ENCODE measurements around the gene GPATCH1. TPM values are rescaled to one million over a fixed set of nuclear protein-coding genes. Genes with fewer than 3 reads are reported as not detected.
"Not testable (repeated sequence)": the region's sequence is repeated elsewhere in the genome, so short reads cannot be mapped to it uniquely, and the experiment has no call there.

The GPATCH1 gene
- total RNA-seq, 1 donor from 2014 or later, result 6.7 TPM

GRCh38 chr19:33146209-33146608 lies 65.2 kb downstream of the GPATCH1 start:
- no peak for TF ChIP-seq CTCF (IDR thresholded peaks at IDR 0.05; ENCODE audit: insufficient read depth, low read length, poor library complexity, severe bottlenecking)
- H3K36me3 ChIP-seq (ENCODE audit: control insufficient read depth, insufficient read depth, low read length), result no peaks in the 10 kb centered on the region
- DNase-seq (ENCODE audit: low read depth), result no peak
- H3K27me3 ChIP-seq (ENCODE audit: control insufficient read depth, insufficient read depth, low read length), result no peaks in the 10 kb centered on the region
- H3K4me3 ChIP-seq (ENCODE audit: low read depth, low read length), result no peak overlapping the region

- Histone ChIP-seq H3K4me3 (ENCODE audit: low read depth, low read length) (no peak overlapping the region), H3K36me3 (ENCODE audit: control insufficient read depth, insufficient read depth, low read length) (no peaks in the 10 kb centered on the region), H3K27me3 (ENCODE audit: control insufficient read depth, insufficient read depth, low read length) (no peaks in the 10 kb centered on the region)
- DNase-seq (ENCODE audit: low read depth), result no peak
- no peak for TF ChIP-seq CTCF (IDR thresholded peaks at IDR 0.05; ENCODE audit: insufficient read depth, low read length, poor library complexity, severe bottlenecking)
These were observed 66.6 kb downstream of the GPATCH1 start for GRCh38 chr19:33147538-33147937.

- TF ChIP-seq CTCF (IDR thresholded peaks at IDR 0.05; ENCODE audit: insufficient read depth, low read length, poor library complexity, severe bottlenecking), result no peak
- H3K4me3 ChIP-seq (ENCODE audit: low read depth, low read length), result no peak overlapping the region
- DNase-seq (ENCODE audit: low read depth), result no peak
- no peaks in the 10 kb centered on the region for H3K36me3 ChIP-seq (ENCODE audit: control insufficient read depth, insufficient read depth, low read length)
- H3K27me3 ChIP-seq (ENCODE audit: control insufficient read depth, insufficient read depth, low read length), result no peaks in the 10 kb centered on the region
These were observed 70.0 kb downstream of the GPATCH1 start for GRCh38 chr19:33150852-33151518.

GRCh38 chr19:33152176-33152575 lies 71.2 kb downstream of the GPATCH1 start:
- Histone ChIP-seq H3K36me3 (ENCODE audit: control insufficient read depth, insufficient read depth, low read length) (no peaks in the 10 kb centered on the region), H3K4me3 (ENCODE audit: low read depth, low read length) (no peak overlapping the region), H3K27me3 (ENCODE audit: control insufficient read depth, insufficient read depth, low read length) (no peaks in the 10 kb centered on the region)
- no peak for TF ChIP-seq CTCF (IDR thresholded peaks at IDR 0.05; ENCODE audit: insufficient read depth, low read length, poor library complexity, severe bottlenecking)
- DNase-seq (ENCODE audit: low read depth), result no peak

GRCh38 chr19:33152625-33153024 lies 71.6 kb downstream of the GPATCH1 start:
- not testable (repeated sequence) for H3K36me3 ChIP-seq (ENCODE audit: control insufficient read depth, insufficient read depth, low read length); H3K27me3 ChIP-seq (ENCODE audit: control insufficient read depth, insufficient read depth, low read length); DNase-seq (ENCODE audit: low read depth); H3K4me3 ChIP-seq (ENCODE audit: low read depth, low read length)

GRCh38 chr19:33154313-33154712 lies 73.3 kb downstream of the GPATCH1 start:
- not testable (repeated sequence) for H3K27me3 ChIP-seq (ENCODE audit: control insufficient read depth, insufficient read depth, low read length); DNase-seq (ENCODE audit: low read depth); H3K36me3 ChIP-seq (ENCODE audit: control insufficient read depth, insufficient read depth, low read length); H3K4me3 ChIP-seq (ENCODE audit: low read depth, low read length)

GRCh38 chr19:33156334-33156733 lies 75.4 kb downstream of the GPATCH1 start:
- Histone ChIP-seq H3K36me3 (ENCODE audit: control insufficient read depth, insufficient read depth, low read length) (no peaks in the 10 kb centered on the region), H3K27me3 (ENCODE audit: control insufficient read depth, insufficient read depth, low read length) (no peaks in the 10 kb centered on the region), H3K4me3 (ENCODE audit: low read depth, low read length) (no peak overlapping the region)
- no peak for DNase-seq (ENCODE audit: low read depth)
- no peak for TF ChIP-seq CTCF (IDR thresholded peaks at IDR 0.05; ENCODE audit: insufficient read depth, low read length, poor library complexity, severe bottlenecking)

Measured in kidney epithelial cell (primary cell).